Fibroblast of villous mesenchyme (primary cell): ENCODE results near the gene DGCR2. TPM values are rescaled to one million over a fixed set of nuclear protein-coding genes. Genes with fewer than 3 reads are reported as not detected.
"Not testable (repeated sequence)": the region's sequence is repeated elsewhere in the genome, so short reads cannot be mapped to it uniquely, and the experiment has no call there.

Source experiments
- DNase-seq: peaks from one replicate; pipeline ENCODE4 v3.0.0-alpha.2; 2010; ENCODE audit warnings: low read depth
- H3K4me3 ChIP-seq: 2 replicates; pipeline ENCODE4 v1.5.1; 2011; ENCODE audit warnings: low read depth, mild to moderate bottlenecking, low read length
- CTCF ChIP-seq: IDR thresholded peaks from 2 replicates; pipeline ENCODE4 v1.5.1; 2012; ENCODE audit warnings: low read depth, mild to moderate bottlenecking, low read length; ENCODE audit not compliant: insufficient read depth
- total RNA-seq: library from RNA; depleted of rRNA; stranded (reverse); fragments of >200 nt; gene quantifications from 2 replicates; pipeline ENCODE4 v1.2.3, GENCODE V29; 2012

Gene DGCR2
- total RNA-seq, 1 donor: 53.5 TPM

- TF ChIP-seq CTCF: no peak
Measured at GRCh38 chr22:19038164-19038546, 84.1 kb downstream of the DGCR2 start.

GRCh38 chr22:19037282-19038163 lies 84.7 kb downstream of the DGCR2 start:
- H3K4me3 ChIP-seq: no peak overlapping the region
- DNase-seq: no peak
- no peak for TF ChIP-seq CTCF

More at GRCh38 chr22:19038164-19038546, 84.1 kb downstream of the DGCR2 start:
- DNase-seq: no peak
- no peak overlapping the region for H3K4me3 ChIP-seq

- peak; percentile 8 for DNase-seq
- peak; percentile 17 for TF ChIP-seq CTCF
- no peak overlapping the region for H3K4me3 ChIP-seq
Measured at GRCh38 chr22:19036523-19037273, 85.5 kb downstream of the DGCR2 start.

- no peak overlapping the region for H3K4me3 ChIP-seq
- TF ChIP-seq CTCF: no peak
- no peak for DNase-seq
Measured at GRCh38 chr22:19036229-19036522, 86.0 kb downstream of the DGCR2 start.

- no peak overlapping the region for H3K4me3 ChIP-seq
- TF ChIP-seq CTCF: no peak
- DNase-seq: peak; percentile 5
Measured at GRCh38 chr22:19035474-19036228, 86.6 kb downstream of the DGCR2 start.

GRCh38 chr22:19035126-19035473 lies 87.1 kb downstream of the DGCR2 start:
- H3K4me3 ChIP-seq, DNase-seq: not testable (repeated sequence)

GRCh38 chr22:19034724-19035120 lies 87.5 kb downstream of the DGCR2 start:
- not testable (repeated sequence) for DNase-seq, H3K4me3 ChIP-seq

GRCh38 chr22:19034031-19034723 lies 88.0 kb downstream of the DGCR2 start:
- H3K4me3 ChIP-seq, DNase-seq: not testable (repeated sequence)

- H3K4me3 ChIP-seq, DNase-seq: not testable (repeated sequence)
Measured at GRCh38 chr22:19033568-19033905, 88.7 kb downstream of the DGCR2 start.

- not testable (repeated sequence) for DNase-seq, H3K4me3 ChIP-seq
Measured at GRCh38 chr22:19032898-19033567, 89.2 kb downstream of the DGCR2 start.

GRCh38 chr22:19032156-19032785 lies 89.9 kb downstream of the DGCR2 start:
- DNase-seq, H3K4me3 ChIP-seq: not testable (repeated sequence)
